K562 (cell line): ENCODE data around the gene RIMS3. TPM values are rescaled to one million over a fixed set of nuclear protein-coding genes. Genes with fewer than 3 reads are reported as not detected.

Experiments used
- ATAC-seq: fragments of 200-7000 bp; cut with Tn5 transposase; 3 replicates; pipeline ENCODE4 v1.9.1; 2020; ENCODE audit warnings: moderate library complexity
- BruUV-seq: library from RNA; stranded (reverse); fragments of 400-500 nt; replicated peaks from 2 replicates; lab custom pipeline; 2021; lab: Mats Ljungman, UMichigan
- CTCF ChIA-PET: fragments of 300-600 bp; formaldehyde crosslinking; extraction: SDS; loops from one replicate; lab custom pipeline; 2021; ENCODE audit warnings: low intra/inter-chr PET ratio; lab: Yijun Ruan, JAX
- POLR2A ChIA-PET: fragments of 300-600, 350-650 bp; sonication (Branson Sonifier 250); formaldehyde crosslinking; extraction: SDS; loops from one replicate; lab custom pipeline; 2021; ENCODE audit warnings: antibody characterized with exemption, inconsistent platforms; lab: Yijun Ruan, JAX
- DNase-seq, 4 experiments: peaks; one replicate each; pipeline versions ENCODE4 v3.0.0 to v3.0.0-alpha.2; 2011 to 2018; ENCODE audit warnings: low spot score in 3 of 4, mixed read lengths in 3 of 4; ENCODE audit errors: extremely low read depth in 1 of 4
- FAIRE-seq: peaks from 2 replicates; lab custom pipeline; 2011; peaks lifted over from hg19 to GRCh38; lab: Jason Lieb, UNC
- H2AFZ ChIP-seq: 2 replicates; pipeline ENCODE4 v1.6.0; 2011; ENCODE audit warnings: low read depth, low read length, control low read depth, inconsistent platforms
- H3K27ac ChIP-seq: fragments of 200-600 bp; 3 replicates; pipeline ENCODE4 v1.8.0; 2011; ENCODE audit warnings: low read depth, mild to moderate bottlenecking, control low read depth, inconsistent platforms, low read length, moderate library complexity, mixed read lengths; ENCODE audit errors: extremely low read depth
- H3K27me3 ChIP-seq, 2 experiments: fragments of 300-600 bp in 1 of 2; 2 replicates in 1 of 2; 3 replicates in 1 of 2; pipeline versions ENCODE4 v1.6.0 to v1.8.0; 2011; ENCODE audit warnings: inconsistent platforms in 2 of 2, low read length in 2 of 2, mild to moderate bottlenecking in 1 of 2, mixed read lengths in 1 of 2, moderate library complexity in 1 of 2; ENCODE audit not compliant: control insufficient read depth in 2 of 2, insufficient read depth in 2 of 2
- H3K36me3 ChIP-seq: fragments of 300-600 bp; 3 replicates; pipeline ENCODE4 v1.8.0; 2011; ENCODE audit warnings: mild to moderate bottlenecking, low read length, inconsistent platforms; ENCODE audit not compliant: control insufficient read depth, insufficient read depth
- H3K4me1 ChIP-seq, 2 experiments: fragments of 200-600 bp in 1 of 2; replicated peaks in 1 of 2; 2 replicates in 1 of 2; 3 replicates in 1 of 2; pipeline versions ENCODE4 v1.5.1 to v1.8.0; 2011; ENCODE audit warnings: inconsistent platforms in 2 of 2, low read length in 2 of 2, mild to moderate bottlenecking in 1 of 2, mixed read lengths in 1 of 2, moderate library complexity in 1 of 2; ENCODE audit not compliant: control insufficient read depth in 2 of 2, insufficient read depth in 2 of 2
- H3K4me2 ChIP-seq: 2 replicates; pipeline ENCODE4 v1.6.1; 2011; ENCODE audit warnings: low read length, control low read depth, inconsistent platforms, mixed read lengths; ENCODE audit not compliant: insufficient read depth
- H3K4me3 ChIP-seq: fragments of 200-600 bp; sonication (generic), shearing (Covaris generic); 2 replicates; pipeline ENCODE4 v1.5.1; 2016; ENCODE audit warnings: control low read depth, inconsistent platforms
- H3K79me2 ChIP-seq: fragments of 200-600 bp; 3 replicates; pipeline ENCODE4 v1.8.0; 2011; ENCODE audit warnings: low read length, inconsistent platforms; ENCODE audit not compliant: control insufficient read depth, insufficient read depth
- H3K9ac ChIP-seq, 2 experiments: 2 replicates each; pipeline versions ENCODE4 v1.6.0 to v1.6.1; 2011; ENCODE audit warnings: low read depth in 2 of 2, low read length in 2 of 2, control low read depth in 1 of 2, inconsistent platforms in 1 of 2, mild to moderate bottlenecking in 1 of 2, mixed read lengths in 1 of 2; ENCODE audit not compliant: insufficient read depth in 1 of 2
- H3K9me1 ChIP-seq: one replicate; pipeline ENCODE4 v1.6.0; 2011; ENCODE audit warnings: inconsistent platforms, mild to moderate bottlenecking, low read length, moderate library complexity; ENCODE audit not compliant: control insufficient read depth, insufficient read depth
- H3K9me3 ChIP-seq: replicated peaks from 2 replicates; pipeline ENCODE4 v1.5.1; 2011; ENCODE audit warnings: low read depth, low read length, inconsistent platforms; ENCODE audit not compliant: control insufficient read depth, insufficient read depth
- H4K20me1 ChIP-seq: replicated peaks from 2 replicates; pipeline ENCODE4 v1.6.1; 2011; ENCODE audit warnings: low read length, inconsistent platforms, mixed read lengths; ENCODE audit not compliant: control insufficient read depth, insufficient read depth
- CBFB ChIP-seq: sonication (generic); formaldehyde crosslinking; IDR thresholded peaks from 2 replicates; pipeline ENCODE4 v1.4.0; 2020; ENCODE audit warnings: mild to moderate bottlenecking, missing genetic modification reagents
- NELFE ChIP-seq: IDR thresholded peaks from 2 replicates; pipeline ENCODE4 v1.6.1; 2011; ENCODE audit warnings: mild to moderate bottlenecking; ENCODE audit not compliant: insufficient read depth, insufficient read length
- POLR2AphosphoS2 ChIP-seq: IDR thresholded peaks from 2 replicates; pipeline ENCODE4 v1.6.1; 2012; ENCODE audit warnings: low read length, improper control_type of control experiment
- POLR2B ChIP-seq: fragments of 450-650 bp; IDR thresholded peaks from 2 replicates; pipeline ENCODE4 v1.6.1; 2018; ENCODE audit warnings: low read depth; ENCODE audit not compliant: partially characterized antibody
- STAT5A ChIP-seq: IDR thresholded peaks from 2 replicates; pipeline ENCODE4 v1.6.1; 2012; ENCODE audit warnings: low read length, inconsistent platforms, borderline replicate concordance
- WGBS: fragments of 100-300 bp; shearing (Covaris generic); methylation state at CpG from one replicate; pipeline ENCODE4 v1.1.6; 2016; ENCODE audit warnings: low coverage, mixed read lengths; ENCODE audit not compliant: insufficient coverage; ENCODE audit errors: missing lambda C conversion rate; 5-methylcytosine and 5-hydroxymethylcytosine counted together
- in situ Hi-C: fragments of 300-500 bp; cut with MboI; formaldehyde crosslinking; loops from 4 replicates; pipeline ENCODE4 v1.15.0; 2018; ENCODE audit warnings: inconsistent platforms, mixed read lengths
- intact Hi-C: fragments of 100-400 bp; cut with micrococcal nuclease; formaldehyde crosslinking; loops from 2 replicates; pipeline ENCODE4 v1.14.2; 2022
- polyA plus RNA-seq, 8 experiments: library from polyadenylated mRNA; depleted of rRNA in 4 of 8; stranded (reverse) in 5 of 8; unstranded in 3 of 8; fragments of >200 nt; fragmentation: Nextera tagmentation in 2 of 8; fragmentation: Illumina TruSeq in 1 of 8; extraction: Ambion mirVana in 2 of 8; extraction: Trizol in 1 of 8; gene quantifications; 2 replicates each; pipeline versions ENCODE4 v1.2.1 to v1.2.3, GENCODE V29; 2011 to 2014; ENCODE audit warnings: inconsistent platforms in 1 of 8, missing spikeins in 1 of 8
- total RNA-seq, 7 experiments: library from RNA; depleted of rRNA in 6 of 7; stranded (reverse); fragments of >200 nt in 6 of 7; fragmentation: Illumina TruSeq in 2 of 7; extraction: Trizol in 2 of 7; gene quantifications; 2 replicates each; pipeline versions ENCODE4 v1.2.1 to v1.2.3, GENCODE V29; 2011 to 2021; ENCODE audit warnings: low replicate concordance in 1 of 7

The RIMS3 gene
- total and polyA plus RNA-seq, 9 of the 15 experiments (the other 6 are each of a cell fraction or from before 2014, with no cell fraction given) = 0.06 to 1.2 (median 0.59) TPM

DNA sequence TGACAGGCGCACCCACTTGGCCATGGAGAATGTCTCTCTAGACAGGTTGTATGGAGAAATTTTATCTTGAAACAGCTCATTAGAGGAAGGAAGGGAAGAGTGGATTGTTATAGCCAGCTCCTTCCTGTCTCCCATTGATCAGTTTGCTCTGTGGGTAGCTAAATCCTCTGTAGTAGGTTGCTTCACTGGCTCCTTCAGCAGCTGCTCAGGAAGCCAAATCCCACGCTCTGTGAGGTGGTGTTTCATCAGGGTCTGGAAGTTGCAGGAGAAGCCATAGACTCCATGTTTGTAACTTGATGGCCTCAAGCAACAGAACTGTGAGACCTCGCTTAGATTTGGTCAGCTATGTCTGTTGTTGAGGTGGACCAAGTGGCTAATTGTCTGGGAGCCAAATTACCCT is 19.2 kb upstream of the RIMS3 start:
- in situ Hi-C loops = no loop called here
- H3K27me3 ChIP-seq = no peaks in the 10 kb centered on the region
- H3K9ac ChIP-seq = no peak overlapping the region
- H3K36me3 ChIP-seq = peaks cover 8% of the 10 kb centered on the region; the same call in 2 of the 3 replicates
- H3K79me2 ChIP-seq = peaks cover 11% of the 10 kb centered on the region
- H3K27ac ChIP-seq = no peak overlapping the region
- no peak for FAIRE-seq
- no peak overlapping the region for H3K4me3 ChIP-seq
- intact Hi-C loops = no loop called here
- H3K4me1 ChIP-seq = peaks cover 3 to 6% of the 10 kb centered on the region in 2 experiments; a peak in 2 of 5 replicates
- H3K9me1 ChIP-seq = peaks cover 6% of the 10 kb centered on the region
- no TSS peak for BruUV-seq
- CTCF ChIA-PET = no interaction called here
- POLR2A ChIA-PET = interaction anchor here (0.9 to 4.5 kb wide), 2 partner anchors 8 to 55 kb away, joined by 4 to 44 read pairs; partner anchors contain the start of gene NFYC
- WGBS = 88% methylated on average over 3 of the region's 3 CpGs
- H2AFZ ChIP-seq = no peak overlapping the region
- no peak overlapping the region for H3K4me2 ChIP-seq
- H4K20me1 ChIP-seq = no peaks in the 10 kb centered on the region
- TF ChIP-seq POLR2AphosphoS2 (peak; percentile 84; the same call in 1 of the 2 replicates), CBFB (no peak), STAT5A (no peak), POLR2B (peak; percentile 29), NELFE (no peak)
- peak; percentile 20; the same call in 2 of the 3 replicates for ATAC-seq
- DNase-seq = no peak
- H3K9me3 ChIP-seq = no peaks in the 10 kb centered on the region
